GM12878 (cell line): ENCODE measurements around the gene ICE1. TPM values are rescaled to one million over a fixed set of nuclear protein-coding genes. Genes with fewer than 3 reads are reported as not detected.
A peak's percentile ranks its signal among the peaks of the same experiment; 100 is the strongest.

ENCODE experiments used
- ATAC-seq: fragments of 200-7000 bp; cut with Tn5 transposase; 3 replicates; pipeline ENCODE4 v1.9.1; 2020; ENCODE audit warnings: mild to moderate bottlenecking, moderate library complexity
- BruUV-seq: library from RNA; stranded (reverse); fragments of 400-500 nt; replicated peaks from 2 replicates; lab custom pipeline; 2021; lab: Mats Ljungman, UMichigan
- CTCF ChIA-PET: fragments of 300-600 bp; sonication (Branson Sonifier 250); formaldehyde crosslinking; extraction: SDS; loops from one replicate; lab custom pipeline; 2021; ENCODE audit warnings: inconsistent platforms; lab: Yijun Ruan, JAX
- POLR2A ChIA-PET: fragments of 350-600 bp; formaldehyde crosslinking; extraction: SDS; loops from one replicate; lab custom pipeline; 2021; ENCODE audit warnings: inconsistent platforms; lab: Charles Lee
- RAD21 ChIA-PET: fragments of 300-600 bp; sonication (Branson Sonifier 250); formaldehyde crosslinking; loops from one replicate; lab custom pipeline; 2023; ENCODE audit warnings: antibody characterized with exemption; ENCODE audit not compliant: unreplicated experiment; lab: Charles Lee
- SMC1A ChIA-PET: fragments of 300-600 bp; sonication (Branson Sonifier 250); formaldehyde crosslinking; loops from one replicate; lab custom pipeline; 2023; ENCODE audit not compliant: unreplicated experiment, uncharacterized antibody; lab: Charles Lee
- DNase-seq: peaks from one replicate; pipeline ENCODE4 v3.0.0-alpha.2; 2011; ENCODE audit warnings: low read depth, low spot score
- FAIRE-seq: peaks from 3 replicates; lab custom pipeline; 2011; peaks lifted over from hg19 to GRCh38; lab: Jason Lieb, UNC
- H2AFZ ChIP-seq: 2 replicates; pipeline ENCODE4 v1.6.0; 2011; ENCODE audit warnings: low read depth, low read length, control low read depth; ENCODE audit not compliant: control insufficient read depth
- H3K27ac ChIP-seq: 2 replicates; pipeline ENCODE4 v1.5.1; 2011; ENCODE audit warnings: control low read depth; ENCODE audit not compliant: control insufficient read depth, insufficient read depth
- H3K27me3 ChIP-seq, 2 experiments: replicated peaks in 1 of 2; 2 replicates each; pipeline versions ENCODE4 v1.6.0 to v1.6.1; 2011; ENCODE audit warnings: low read length in 1 of 2; ENCODE audit not compliant: control insufficient read depth in 2 of 2, insufficient read depth in 2 of 2
- H3K36me3 ChIP-seq, 2 experiments: 2 replicates each; pipeline ENCODE4 v1.5.1; 2011; ENCODE audit warnings: low read length in 1 of 2; ENCODE audit not compliant: control insufficient read depth in 2 of 2, insufficient read depth in 2 of 2
- H3K4me1 ChIP-seq: 2 replicates; pipeline ENCODE4 v1.6.1; 2011; ENCODE audit warnings: mild to moderate bottlenecking, low read length, moderate library complexity, mixed read lengths; ENCODE audit not compliant: control insufficient read depth, insufficient read depth
- H3K4me2 ChIP-seq: 2 replicates; pipeline ENCODE4 v1.6.0; 2011; ENCODE audit warnings: control low read depth; ENCODE audit not compliant: control insufficient read depth, insufficient read depth
- H3K4me3 ChIP-seq: fragments of 200-600 bp; sonication (generic); 2 replicates; pipeline ENCODE4 v1.5.1; 2016
- H3K79me2 ChIP-seq: 2 replicates; pipeline ENCODE4 v1.6.0; 2011; ENCODE audit warnings: low read length; ENCODE audit not compliant: control insufficient read depth, insufficient read depth
- H3K9ac ChIP-seq: 2 replicates; pipeline ENCODE4 v1.8.0; 2011; ENCODE audit warnings: low read length, control low read depth, mixed read lengths; ENCODE audit not compliant: control insufficient read depth, insufficient read depth
- H3K9me3 ChIP-seq: replicated peaks from 3 replicates; pipeline ENCODE4 v1.5.1; 2011; ENCODE audit warnings: mild to moderate bottlenecking, low read length; ENCODE audit not compliant: control insufficient read depth, insufficient read depth
- H4K20me1 ChIP-seq: 2 replicates; pipeline ENCODE4 v1.6.0; 2011; ENCODE audit not compliant: control insufficient read depth, insufficient read depth
- BCL11A ChIP-seq: IDR thresholded peaks from 2 replicates; pipeline ENCODE4 v1.6.1; 2011; ENCODE audit warnings: low read depth, low read length
- BHLHE40 ChIP-seq, 2 experiments: fragments of 450-650 bp in 1 of 2; IDR thresholded peaks; 2 replicates each; pipeline ENCODE4 v1.6.1; 2011 to 2017; ENCODE audit warnings: low read depth in 2 of 2, borderline replicate concordance in 1 of 2, improper control_type of control experiment in 1 of 2, low read length in 1 of 2, mild to moderate bottlenecking in 1 of 2
- CBX5 ChIP-seq: sonication (generic); IDR thresholded peaks from 2 replicates; pipeline ENCODE4 v1.6.1; 2016; ENCODE audit warnings: low read depth, moderate library complexity, mild to moderate bottlenecking, inconsistent platforms
- CHD2 ChIP-seq: IDR thresholded peaks from 2 replicates; pipeline ENCODE4 v1.6.1; 2011; ENCODE audit warnings: low read depth, low read length, improper control_type of control experiment, borderline replicate concordance
- CHD4 ChIP-seq: fragments of 200-600 bp; sonication (generic); IDR thresholded peaks from 2 replicates; pipeline ENCODE4 v1.6.1; 2016; ENCODE audit warnings: mild to moderate bottlenecking
- E2F8 ChIP-seq: fragments of 450-650 bp; IDR thresholded peaks from 2 replicates; pipeline ENCODE4 v1.6.1; 2018; ENCODE audit warnings: mild to moderate bottlenecking, low read depth, moderate library complexity; ENCODE audit not compliant: partially characterized antibody
- EP300 ChIP-seq, 2 experiments: fragments of 150-350 bp in 1 of 2; IDR thresholded peaks; 2 replicates each; pipeline ENCODE4 v1.6.1; 2011 to 2012; ENCODE audit warnings: low read depth in 2 of 2, low read length in 2 of 2, borderline replicate concordance in 1 of 2, improper control_type of control experiment in 1 of 2, inconsistent platforms in 1 of 2; ENCODE audit not compliant: control insufficient read depth in 1 of 2
- ETV6 ChIP-seq, 2 experiments: fragments of 450-650 bp in 1 of 2; IDR thresholded peaks in 1 of 2; conservative IDR thresholded peaks in 1 of 2; 2 replicates each; pipeline ENCODE4 v1.6.1; 2014; ENCODE audit warnings: antibody characterized with exemption in 1 of 2, borderline replicate concordance in 1 of 2, low read depth in 1 of 2, mild to moderate bottlenecking in 1 of 2, moderate library complexity in 1 of 2
- HSF1 ChIP-seq: fragments of 150-350 bp; IDR thresholded peaks from 2 replicates; pipeline ENCODE4 v1.6.1; 2014; ENCODE audit warnings: mild to moderate bottlenecking, low read depth, low read length
- LARP7 ChIP-seq: fragments of 450-650 bp; IDR thresholded peaks from 2 replicates; pipeline ENCODE4 v1.6.1; 2017; ENCODE audit warnings: mild to moderate bottlenecking
- MEF2A ChIP-seq: IDR thresholded peaks from 2 replicates; pipeline ENCODE4 v1.6.1; 2011; ENCODE audit warnings: low read depth, mild to moderate bottlenecking, low read length, moderate library complexity; ENCODE audit not compliant: insufficient read depth
- RB1 ChIP-seq: fragments of 450-650 bp; formaldehyde crosslinking; IDR thresholded peaks from 2 replicates; pipeline ENCODE4 v1.6.1; 2017; ENCODE audit warnings: mild to moderate bottlenecking, borderline replicate concordance
- RUNX3 ChIP-seq: IDR thresholded peaks from 2 replicates; pipeline ENCODE4 v1.6.1; 2012; ENCODE audit warnings: low read length, inconsistent platforms
- SMAD1 ChIP-seq: fragments of 450-650 bp; IDR thresholded peaks from 2 replicates; pipeline ENCODE4 v1.6.1; 2018; ENCODE audit warnings: mild to moderate bottlenecking, low read depth; ENCODE audit not compliant: partially characterized antibody
- SRF ChIP-seq, 2 experiments: IDR thresholded peaks; 2 replicates each; pipeline ENCODE4 v1.6.1; 2011; ENCODE audit warnings: low read depth in 2 of 2, low read length in 2 of 2, mild to moderate bottlenecking in 1 of 2, moderate library complexity in 1 of 2
- SUPT20H ChIP-seq: IDR thresholded peaks from 2 replicates; pipeline ENCODE4 v1.6.1; 2011; ENCODE audit warnings: low read depth, mild to moderate bottlenecking, low read length, moderate library complexity, borderline replicate concordance; ENCODE audit not compliant: control insufficient read depth
- TARDBP ChIP-seq: IDR thresholded peaks from 2 replicates; pipeline ENCODE4 v1.6.1; 2016; ENCODE audit warnings: borderline replicate concordance
- TBL1XR1 ChIP-seq: IDR thresholded peaks from 2 replicates; pipeline ENCODE4 v1.6.1; 2012; ENCODE audit warnings: low read depth, low read length, improper control_type of control experiment
- ZNF217 ChIP-seq: fragments of 450-650 bp; IDR thresholded peaks from 2 replicates; pipeline ENCODE4 v1.6.1; 2017; ENCODE audit warnings: antibody characterized with exemption, mild to moderate bottlenecking
- WGBS: methylation state at CpG from one replicate; pipeline ENCODE4 v1.1.6; 2016; ENCODE audit warnings: low lambda C conversion rate; ENCODE audit not compliant: insufficient replicate concordance, insufficient coverage; ENCODE audit errors: missing lambda C conversion rate; 5-methylcytosine and 5-hydroxymethylcytosine counted together
- in situ Hi-C: fragments of 300-500 bp; cut with MboI; formaldehyde crosslinking; loops from 9 replicates; pipeline ENCODE4 v1.14.3; 2018; ENCODE audit warnings: mixed read lengths
- intact Hi-C: fragments of 100-400 bp; cut with micrococcal nuclease; formaldehyde crosslinking; loops from one replicate; pipeline ENCODE4 v1.14.2; 2022; ENCODE audit not compliant: unreplicated experiment
- polyA plus RNA-seq, 11 experiments: library from polyadenylated mRNA; depleted of rRNA in 4 of 11; unstranded in 6 of 11; stranded (reverse) in 5 of 11; fragments of >200 nt; fragmentation: Nextera tagmentation in 4 of 11; fragmentation: Illumina TruSeq in 1 of 11; extraction: Ambion mirVana in 4 of 11; extraction: Trizol in 1 of 11; gene quantifications; 1 replicate in 1 of 11; 2 replicates in 10 of 11; pipeline versions ENCODE4 v1.2.1 to v1.2.3, GENCODE V29; 2011 to 2016; ENCODE audit warnings: inconsistent platforms in 2 of 11, missing spikeins in 2 of 11, low read depth in 1 of 11
- total RNA-seq, 4 experiments: library from RNA; depleted of rRNA in 3 of 4; stranded (reverse); fragments of >200 nt in 3 of 4; fragmentation: Illumina TruSeq in 1 of 4; extraction: Trizol in 1 of 4; gene quantifications; 2 replicates each; pipeline versions ENCODE4 v1.2.1 to v1.2.3, GENCODE V29; 2013 to 2021

ICE1 gene
- total and polyA plus RNA-seq, 10 of the 15 experiments (the other 5 are each of a cell fraction or from before 2014, with no cell fraction given) = 3.8 to 31.4 (median 18.9) TPM

GRCh38 chr5:5421149-5421960 is 1.1 kb upstream of the ICE1 start:
- ChIA-PET POLR2A (interaction anchor here (1.8 kb wide), 1 partner anchor 9 kb away, joined by 3 read pairs; no protein-coding TSS in a partner anchor), CTCF (interaction anchor here (0.8 to 4.5 kb wide), 9 partner anchors 12 to 559 kb away, joined by 3 to 31 read pairs (median 3); no protein-coding TSS in a partner anchor), RAD21 (interaction anchor here (0.8 to 1.3 kb wide), 3 partner anchors 48 to 542 kb away, joined by 3 to 5 read pairs (median 3); no protein-coding TSS in a partner anchor), SMC1A (interaction anchor here (0.8 to 2.0 kb wide), 9 partner anchors 13 to 551 kb away, joined by 3 to 8 read pairs (median 3); no protein-coding TSS in a partner anchor)
- H3K36me3 ChIP-seq = no peaks in the 10 kb centered on the region
- peak overlapping the region; percentile 89 for H3K9ac ChIP-seq
- peaks cover 40% of the 10 kb centered on the region for H3K79me2 ChIP-seq
- in situ Hi-C loops (loop anchor here (5.0 kb wide), 1 partner anchor 279 kb away; the partner anchor contains the start of gene ADAMTS16), intact Hi-C loops (loop anchor here (5.0 kb wide), 1 partner anchor 331 kb away; no protein-coding TSS in a partner anchor)
- H4K20me1 ChIP-seq = peaks cover 2% of the 10 kb centered on the region; the same call in 1 of the 2 replicates
- peak; percentile 24 for ATAC-seq
- H3K4me3 ChIP-seq = peak overlapping the region; percentile 70
- peak overlapping the region; percentile 95 for H2AFZ ChIP-seq
- peak overlapping the region; percentile 97 for H3K4me2 ChIP-seq
- TSS peak; percentile 80 for BruUV-seq
- peak overlapping the region; percentile 94 for H3K27ac ChIP-seq
- 4% methylated on average over 24 of the region's 24 CpGs for WGBS
- DNase-seq = no peak
- H3K9me3 ChIP-seq = no peaks in the 10 kb centered on the region
- peaks cover 27% of the 10 kb centered on the region for H3K4me1 ChIP-seq
- no peaks in the 10 kb centered on the region for H3K27me3 ChIP-seq
- peak; percentile 13 for FAIRE-seq
- TF ChIP-seq CBX5 = no peak
- no peak for TF ChIP-seq HSF1
- no peak for TF ChIP-seq SMAD1
- no peak for TF ChIP-seq BHLHE40 (IDR thresholded peaks at IDR 0.05; ENCODE audit: borderline replicate concordance in 1 of 2, low read depth in 2 of 2, low read length in 1 of 2)
- TF ChIP-seq SUPT20H = no peak
- TF ChIP-seq SRF (IDR thresholded peaks at IDR 0.05; ENCODE audit: low read depth in 2 of 2, low read length in 2 of 2) = no peak
- no peak for TF ChIP-seq MEF2A
- TF ChIP-seq CHD2 = no peak
- TF ChIP-seq E2F8 = no peak
- TF ChIP-seq LARP7 = no peak
- TF ChIP-seq TARDBP = no peak
- no peak for TF ChIP-seq CHD4
- no peak for TF ChIP-seq ETV6 (conservative IDR thresholded peaks at IDR 0.05 in 1 of 2, IDR thresholded peaks at IDR 0.05 in 1 of 2; ENCODE audit: borderline replicate concordance in 1 of 2, low read depth in 1 of 2)
- TF ChIP-seq TBL1XR1 = no peak
- no peak for TF ChIP-seq RB1
- TF ChIP-seq ZNF217 = no peak
- 0 out of 2 replicates have a peak, but pooled peaks have one; percentile 28 for TF ChIP-seq BCL11A
- no peak for TF ChIP-seq EP300 (IDR thresholded peaks at IDR 0.05; ENCODE audit: borderline replicate concordance in 1 of 2, control insufficient read depth in 1 of 2, low read depth in 2 of 2, low read length in 2 of 2)
- TF ChIP-seq RUNX3 = peak; percentile 77
